Hippocampal formation (tissue), 2 donors: Measurements from ENCODE around the gene PDCD1LG2.

Source experiments
- DNase-seq, 2 donors: peaks; one replicate each; lab custom pipeline; 2025; lab: John Stamatoyannopoulos, UW

The PDCD1LG2 gene

DNA sequence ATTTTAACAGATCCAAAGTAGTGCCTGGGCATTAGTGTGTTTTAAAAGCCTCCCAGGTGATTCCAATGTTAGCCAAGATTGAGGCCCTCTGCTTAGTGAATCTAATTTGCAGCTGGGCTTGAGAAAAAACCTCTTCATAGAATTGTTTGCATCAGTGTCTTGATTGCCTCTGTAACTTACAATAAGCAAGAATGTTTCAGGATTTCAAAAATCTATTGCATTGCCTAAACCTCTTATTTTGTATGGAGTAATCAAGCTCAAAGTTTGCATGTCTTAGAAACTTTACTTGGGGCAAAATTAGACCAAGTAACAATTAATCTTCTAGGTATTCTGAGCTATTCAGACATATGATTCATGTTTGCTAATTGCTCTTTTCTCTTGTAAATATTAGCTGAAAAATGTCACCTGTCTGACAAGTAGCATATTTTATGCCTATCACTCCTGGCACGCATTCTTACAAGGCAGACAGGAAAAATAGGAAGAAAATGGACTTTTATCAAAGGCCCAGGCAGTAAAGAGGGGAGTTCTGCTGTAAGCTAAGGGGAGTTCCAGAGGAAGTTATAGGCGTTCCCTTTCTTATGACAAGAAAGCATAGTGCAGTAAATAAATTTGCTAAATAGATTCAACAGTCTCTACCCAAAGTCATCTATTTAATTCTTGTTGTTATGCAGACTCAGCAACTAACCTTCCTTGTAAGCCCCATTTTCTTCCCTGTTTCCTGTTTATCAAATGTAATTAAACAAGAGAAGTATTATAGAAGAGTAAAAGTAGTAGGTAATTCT is 21.0 kb downstream of the PDCD1LG2 start:
- no peak for DNase-seq

DNA sequence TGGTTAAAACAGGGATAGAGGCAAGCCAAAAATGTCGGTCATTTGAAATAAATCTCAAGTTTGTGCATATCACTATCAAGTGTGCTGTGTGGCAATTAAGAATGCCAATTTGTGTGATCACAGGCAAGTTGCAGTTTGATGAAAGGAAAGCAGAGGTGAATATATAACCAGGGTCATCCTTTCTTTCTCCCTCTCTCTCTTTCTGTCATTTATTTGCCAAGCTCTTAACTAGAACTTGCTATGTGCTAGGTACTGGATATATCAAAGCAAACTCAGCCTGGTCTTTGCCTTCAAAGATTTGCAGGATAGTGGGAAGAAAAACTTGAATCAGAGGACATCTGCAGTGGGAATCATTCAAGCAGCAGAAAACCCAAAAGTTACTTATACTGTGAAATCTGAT is 22.0 kb downstream of the PDCD1LG2 start:
- no peak for DNase-seq

GRCh38 chr9:5532790-5533189 is 22.5 kb downstream of the PDCD1LG2 start:
- DNase-seq: no peak

GRCh38 chr9:5536684-5537083 is 26.4 kb downstream of the PDCD1LG2 start:
- DNase-seq: no peak

- no peak for DNase-seq
Measured at GRCh38 chr9:5543875-5544702, 33.8 kb downstream of the PDCD1LG2 start.

- DNase-seq: no peak
Measured at GRCh38 chr9:5549658-5550650, 39.6 kb downstream of the PDCD1LG2 start.

DNA sequence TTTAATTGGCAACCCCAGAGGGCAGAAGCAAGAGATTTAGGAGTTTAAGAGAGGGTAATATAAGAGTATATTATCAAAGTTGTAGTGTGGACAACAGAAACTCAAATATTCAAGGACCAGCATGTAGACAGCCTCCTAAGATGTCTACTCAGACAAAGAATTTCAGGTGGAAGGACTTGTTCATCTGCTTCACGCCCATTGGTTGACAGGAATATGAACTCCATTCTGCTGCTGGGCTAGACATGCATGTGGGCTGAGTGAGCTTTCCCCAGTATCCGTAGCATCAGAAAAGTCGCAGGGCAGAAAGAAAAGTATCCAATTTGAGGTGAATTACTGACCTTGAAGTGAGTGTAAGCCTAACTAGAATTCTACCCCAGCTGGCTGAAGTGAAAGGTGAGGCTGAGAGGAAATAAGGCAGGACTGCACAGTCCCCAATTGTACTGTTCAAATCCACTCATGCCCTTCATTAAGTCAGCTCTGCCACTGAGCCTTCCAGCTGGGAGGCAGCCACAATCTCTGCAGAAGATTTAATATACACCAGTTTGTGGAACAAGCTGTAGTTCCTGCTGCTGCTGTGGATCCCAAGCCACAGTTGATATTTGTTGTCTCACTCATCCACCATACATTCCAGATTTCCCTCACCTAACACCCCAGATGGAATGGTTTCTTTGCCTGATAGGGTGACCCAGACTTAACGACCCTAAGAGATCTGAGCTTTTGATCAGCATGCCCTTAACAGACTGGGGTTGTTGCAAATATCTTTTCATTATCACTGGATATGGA is 41.2 kb downstream of the PDCD1LG2 start:
- DNase-seq: no peak

GRCh38 chr9:5552301-5552700 is 42.0 kb downstream of the PDCD1LG2 start:
- DNase-seq: no peak

- no peak for DNase-seq
Measured at GRCh38 chr9:5553211-5553610, 42.9 kb downstream of the PDCD1LG2 start.

DNA sequence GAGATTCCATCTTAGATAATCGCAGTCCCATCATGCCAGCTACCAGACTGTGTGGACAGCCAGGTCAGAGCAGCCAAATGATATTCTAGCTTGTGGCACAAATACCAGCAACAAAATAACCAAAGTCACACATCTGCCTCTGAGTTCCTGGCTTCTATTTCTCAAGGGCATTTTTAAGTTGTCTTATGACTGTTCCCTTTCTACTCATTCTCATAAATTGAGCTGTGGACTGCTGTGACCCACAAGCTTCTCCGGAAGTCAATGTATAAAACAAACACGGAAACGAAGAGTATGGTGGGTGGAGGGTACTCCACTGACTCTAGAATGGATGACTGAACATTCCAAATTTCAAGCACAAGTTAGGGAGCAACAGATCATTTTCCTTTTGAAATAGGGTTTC is 43.9 kb downstream of the PDCD1LG2 start:
- DNase-seq: no peak

DNA sequence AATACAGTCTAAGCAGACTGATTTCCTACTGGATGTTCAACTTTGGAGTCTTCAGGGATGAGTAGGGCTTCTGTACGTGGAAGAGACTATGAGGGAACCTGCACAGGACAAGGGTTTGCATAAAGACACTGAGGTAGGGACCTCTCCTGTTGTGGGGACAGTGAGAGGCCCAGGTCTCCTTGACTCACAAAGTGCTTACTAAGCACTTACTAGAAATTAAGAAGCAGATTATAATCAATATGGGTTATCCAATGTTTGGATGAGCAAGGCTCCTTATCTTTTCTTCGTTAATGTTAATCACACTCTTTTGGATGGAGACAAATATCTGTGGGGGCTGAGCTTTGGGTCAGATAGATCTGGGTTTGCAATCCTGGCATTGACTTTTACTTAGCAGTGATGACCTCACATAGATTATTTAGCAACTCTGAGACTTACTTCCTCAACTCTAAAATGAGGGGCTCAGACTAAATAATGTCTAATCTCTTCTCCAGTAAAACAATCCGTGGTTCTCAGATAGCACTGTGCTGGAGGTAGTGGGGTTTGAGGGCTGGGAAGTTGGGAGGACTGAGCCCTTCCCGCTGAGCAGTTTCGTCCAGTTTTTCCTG is 45.9 kb downstream of the PDCD1LG2 start:
- DNase-seq: no peak

- peak in 1 of 2 donors; percentile 13 for DNase-seq
Measured at GRCh38 chr9:5557606-5558587, 47.6 kb downstream of the PDCD1LG2 start.

DNA sequence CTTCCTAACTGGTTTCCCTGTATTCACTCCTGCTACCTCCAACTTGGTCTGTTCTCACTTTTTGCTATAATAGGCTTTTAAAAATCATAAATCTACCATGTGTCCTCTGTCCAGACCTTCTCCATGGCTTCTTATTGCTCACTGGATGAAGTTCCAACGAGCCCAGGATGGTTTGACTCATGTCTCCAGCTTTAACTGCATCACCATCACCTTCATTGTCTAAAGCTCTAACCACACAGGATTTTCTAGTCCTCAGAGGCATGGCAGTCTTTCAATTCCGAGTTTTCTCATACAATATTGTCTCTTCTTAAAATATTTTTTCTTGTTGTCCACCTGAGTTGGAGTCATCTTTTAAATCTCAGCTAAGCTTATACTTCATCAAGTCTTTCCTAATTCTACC is 49.3 kb downstream of the PDCD1LG2 start:
- DNase-seq: no peak

DNA sequence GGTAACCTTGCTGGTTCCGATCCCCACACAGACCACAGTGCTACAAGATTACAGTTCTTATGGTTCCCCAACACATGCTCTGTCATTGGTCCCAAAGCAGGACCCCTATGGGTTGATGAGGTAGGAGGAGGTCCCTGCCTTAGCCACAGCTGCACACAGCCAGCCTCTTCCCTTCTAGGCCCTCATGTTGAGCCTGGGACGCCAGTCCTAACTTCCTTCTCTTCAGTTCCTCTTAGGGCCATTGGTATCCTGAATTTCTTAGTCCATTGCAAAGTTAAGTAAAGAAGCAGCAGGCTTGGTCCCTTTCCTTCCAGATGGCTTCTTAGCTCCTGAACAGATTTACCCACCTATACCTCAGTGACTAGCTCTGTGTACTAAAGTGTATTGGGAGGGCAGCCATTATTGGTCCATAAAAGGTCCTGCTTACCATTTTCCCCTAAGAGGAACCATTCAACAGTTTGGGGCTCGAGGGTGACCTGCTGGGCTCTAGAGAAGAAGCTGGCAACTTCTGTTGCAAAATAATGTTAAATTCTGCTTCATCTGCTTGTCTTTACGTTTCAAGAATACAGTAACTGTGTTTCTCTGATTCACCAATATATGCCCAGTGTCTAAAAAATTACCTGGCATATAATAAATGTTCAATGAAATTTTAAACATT is 50.2 kb downstream of the PDCD1LG2 start:
- no peak for DNase-seq

- no peak for DNase-seq
Measured at GRCh38 chr9:5561828-5562488, 51.6 kb downstream of the PDCD1LG2 start.

GRCh38 chr9:5562806-5563416 is 52.6 kb downstream of the PDCD1LG2 start:
- DNase-seq: no peak

- DNase-seq: no peak
Measured at GRCh38 chr9:5563417-5563815, 53.1 kb downstream of the PDCD1LG2 start.

GRCh38 chr9:5563886-5564285 is 53.6 kb downstream of the PDCD1LG2 start:
- no peak for DNase-seq
